ENCODE measurements around the gene ZFP36L1.

- TF ChIP-seq CTCF (IDR thresholded peaks at IDR 0.05; ENCODE audit: borderline replicate concordance, extremely low read depth, low read length, poor library complexity, severe bottlenecking), result no peak
- no peak for TF ChIP-seq EZH2 (IDR thresholded peaks at IDR 0.05; ENCODE audit: borderline replicate concordance, low read depth, low read length, severe bottlenecking)
Observed at GRCh38 chr14:68759017-68759560, 33.8 kb downstream of the ZFP36L1 start.
